Measurements from ENCODE around the gene FOXK1.

DNA sequence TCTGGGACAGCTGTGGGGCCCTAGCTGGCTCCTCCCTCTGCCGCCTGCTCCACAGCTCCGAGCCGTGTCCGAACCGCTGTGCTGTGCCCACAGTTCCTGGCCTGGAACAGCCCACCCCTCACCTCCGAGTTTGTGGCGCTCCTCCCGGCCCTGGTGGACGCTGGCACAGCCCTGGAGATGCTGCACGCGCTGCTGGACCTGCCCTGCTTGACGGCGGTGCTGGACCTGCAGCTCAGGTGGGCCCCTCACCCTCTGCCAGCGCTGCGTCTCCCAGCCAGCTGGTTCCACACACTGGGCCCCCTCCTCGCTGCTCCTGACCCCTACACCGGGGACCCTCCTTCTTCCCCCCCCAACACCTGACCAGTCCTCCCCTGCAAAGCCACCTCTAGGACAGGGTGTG, 105.4 kb downstream of the FOXK1 start:
- TF ChIP-seq POLR2AphosphoS5 (IDR thresholded peaks at IDR 0.05) (no peak), POLR2A (IDR thresholded peaks at IDR 0.05) (no peak)
- TF ChIP-seq, protein P1, sequence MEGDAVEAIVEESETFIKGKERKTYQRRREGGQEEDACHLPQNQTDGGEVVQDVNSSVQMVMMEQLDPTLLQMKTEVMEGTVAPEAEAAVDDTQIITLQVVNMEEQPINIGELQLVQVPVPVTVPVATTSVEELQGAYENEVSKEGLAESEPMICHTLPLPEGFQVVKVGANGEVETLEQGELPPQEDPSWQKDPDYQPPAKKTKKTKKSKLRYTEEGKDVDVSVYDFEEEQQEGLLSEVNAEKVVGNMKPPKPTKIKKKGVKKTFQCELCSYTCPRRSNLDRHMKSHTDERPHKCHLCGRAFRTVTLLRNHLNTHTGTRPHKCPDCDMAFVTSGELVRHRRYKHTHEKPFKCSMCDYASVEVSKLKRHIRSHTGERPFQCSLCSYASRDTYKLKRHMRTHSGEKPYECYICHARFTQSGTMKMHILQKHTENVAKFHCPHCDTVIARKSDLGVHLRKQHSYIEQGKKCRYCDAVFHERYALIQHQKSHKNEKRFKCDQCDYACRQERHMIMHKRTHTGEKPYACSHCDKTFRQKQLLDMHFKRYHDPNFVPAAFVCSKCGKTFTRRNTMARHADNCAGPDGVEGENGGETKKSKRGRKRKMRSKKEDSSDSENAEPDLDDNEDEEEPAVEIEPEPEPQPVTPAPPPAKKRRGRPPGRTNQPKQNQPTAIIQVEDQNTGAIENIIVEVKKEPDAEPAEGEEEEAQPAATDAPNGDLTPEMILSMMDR (IDR thresholded peaks at IDR 0.05) = no peak

All from transverse colon (tissue), 4 donors.